Neural cell (in vitro differentiated cells): ENCODE data around the gene SLC25A47.

Source experiments
- CTCF ChIP-seq: fragments of 450-650 bp; IDR thresholded peaks from 2 replicates; pipeline ENCODE4 v1.5.1; 2014; ENCODE audit warnings: antibody characterized with exemption, mild to moderate bottlenecking, moderate library complexity; ENCODE audit not compliant: poor library complexity, severe bottlenecking
- MXI1 ChIP-seq: fragments of 450-650 bp; conservative IDR thresholded peaks from 2 replicates; pipeline ENCODE4 v1.6.1; 2014; ENCODE audit warnings: antibody characterized with exemption, mild to moderate bottlenecking; ENCODE audit not compliant: poor library complexity, severe bottlenecking
- POLR2AphosphoS5 ChIP-seq: IDR thresholded peaks from 2 replicates; pipeline ENCODE4 v1.6.1; 2012

DNA sequence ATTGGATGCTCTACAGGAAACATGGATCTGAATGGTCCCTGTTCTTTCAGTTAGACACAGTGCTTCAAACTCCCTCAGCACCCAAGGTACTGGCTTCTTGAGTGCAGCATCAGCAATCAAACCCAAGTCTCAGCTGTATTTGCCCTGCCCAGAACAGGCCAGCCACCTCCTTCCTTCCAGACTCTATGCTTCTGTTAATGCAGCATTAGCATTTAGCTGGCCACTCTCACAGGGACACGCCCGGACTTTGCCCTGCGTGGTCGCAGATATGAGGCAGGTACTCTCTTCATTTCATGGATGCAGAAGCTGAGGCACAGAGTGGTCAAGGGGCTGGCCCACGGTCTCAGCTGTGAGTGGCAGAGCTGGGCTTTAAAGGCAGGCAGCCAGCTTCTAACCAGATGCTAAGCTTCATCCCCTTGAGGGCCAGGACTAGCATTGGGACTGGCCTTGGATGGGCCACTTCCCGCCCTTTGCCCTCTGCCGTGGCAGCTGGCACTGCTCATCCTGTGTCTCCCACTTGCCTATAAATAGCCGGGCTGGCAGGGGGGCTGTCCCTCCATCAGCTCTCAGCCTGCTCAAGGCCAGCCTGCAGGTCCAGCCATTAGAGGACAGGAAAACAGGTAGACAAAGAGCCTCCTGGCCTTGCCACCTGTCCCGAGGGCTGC, 1.5 kb upstream of the SLC25A47 start:
- TF ChIP-seq POLR2AphosphoS5, result no peak
- no peak for TF ChIP-seq CTCF
- TF ChIP-seq MXI1, result no peak
